GM12865 (cell line): ENCODE data around the gene RAP1GAP2.

Experiments used
- DNase-seq: peaks from one replicate; pipeline ENCODE4 v3.0.0; 2010; ENCODE audit warnings: low read depth
- H3K4me3 ChIP-seq: 2 replicates; pipeline ENCODE4 v1.5.1; 2011; ENCODE audit warnings: mild to moderate bottlenecking, low read depth, low read length, control low read depth
- TF ChIP-seq, protein P1 (sequence below): IDR thresholded peaks from 2 replicates; pipeline ENCODE4 v1.5.1; 2011; ENCODE audit warnings: low read length, control low read depth, low read depth, inconsistent platforms; ENCODE audit not compliant: insufficient read depth; ENCODE audit errors: missing control alignments

RAP1GAP2 gene

DNA sequence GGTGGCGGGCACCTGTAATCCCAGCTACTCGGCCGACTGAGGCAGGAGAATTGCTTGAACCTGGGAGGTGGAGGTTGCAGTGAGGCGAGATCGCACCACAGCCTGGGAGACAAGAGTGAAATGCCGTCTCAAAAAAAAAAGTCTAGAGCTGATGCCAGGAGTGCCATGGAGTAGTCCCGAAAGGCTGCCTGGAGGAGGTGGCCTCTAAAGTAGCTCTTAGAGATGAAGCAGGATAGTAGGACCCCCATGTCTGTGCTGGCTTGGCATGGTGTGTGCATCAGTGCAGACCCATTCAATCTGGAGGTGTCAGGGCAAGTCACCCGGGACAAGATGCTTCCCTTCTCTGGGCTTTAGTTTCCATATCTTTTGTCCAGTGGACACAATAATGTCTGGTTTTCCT is 6.3 kb downstream of the RAP1GAP2 start:
- DNase-seq, result no peak
- TF ChIP-seq, protein P1, sequence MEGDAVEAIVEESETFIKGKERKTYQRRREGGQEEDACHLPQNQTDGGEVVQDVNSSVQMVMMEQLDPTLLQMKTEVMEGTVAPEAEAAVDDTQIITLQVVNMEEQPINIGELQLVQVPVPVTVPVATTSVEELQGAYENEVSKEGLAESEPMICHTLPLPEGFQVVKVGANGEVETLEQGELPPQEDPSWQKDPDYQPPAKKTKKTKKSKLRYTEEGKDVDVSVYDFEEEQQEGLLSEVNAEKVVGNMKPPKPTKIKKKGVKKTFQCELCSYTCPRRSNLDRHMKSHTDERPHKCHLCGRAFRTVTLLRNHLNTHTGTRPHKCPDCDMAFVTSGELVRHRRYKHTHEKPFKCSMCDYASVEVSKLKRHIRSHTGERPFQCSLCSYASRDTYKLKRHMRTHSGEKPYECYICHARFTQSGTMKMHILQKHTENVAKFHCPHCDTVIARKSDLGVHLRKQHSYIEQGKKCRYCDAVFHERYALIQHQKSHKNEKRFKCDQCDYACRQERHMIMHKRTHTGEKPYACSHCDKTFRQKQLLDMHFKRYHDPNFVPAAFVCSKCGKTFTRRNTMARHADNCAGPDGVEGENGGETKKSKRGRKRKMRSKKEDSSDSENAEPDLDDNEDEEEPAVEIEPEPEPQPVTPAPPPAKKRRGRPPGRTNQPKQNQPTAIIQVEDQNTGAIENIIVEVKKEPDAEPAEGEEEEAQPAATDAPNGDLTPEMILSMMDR, result no peak

GRCh38 chr17:2803386-2803785 is 7.1 kb downstream of the RAP1GAP2 start:
- no peak overlapping the region for H3K4me3 ChIP-seq
- no peak for DNase-seq
- TF ChIP-seq, protein P1, result no peak

More for the DNA sequence above, 6.3 kb downstream of the RAP1GAP2 start:
- H3K4me3 ChIP-seq, result no peak overlapping the region

GRCh38 chr17:2803971-2804370 is 7.7 kb downstream of the RAP1GAP2 start:
- TF ChIP-seq, protein P1, result no peak
- DNase-seq, result no peak
- no peak overlapping the region for H3K4me3 ChIP-seq

- H3K4me3 ChIP-seq, result no peak overlapping the region
- TF ChIP-seq, protein P1, result no peak
- no peak for DNase-seq
Observed at GRCh38 chr17:2804912-2805311, 8.7 kb downstream of the RAP1GAP2 start.

GRCh38 chr17:2805961-2806360 is 9.7 kb downstream of the RAP1GAP2 start:
- DNase-seq, result no peak
- TF ChIP-seq, protein P1, result no peak
- no peak overlapping the region for H3K4me3 ChIP-seq

DNA sequence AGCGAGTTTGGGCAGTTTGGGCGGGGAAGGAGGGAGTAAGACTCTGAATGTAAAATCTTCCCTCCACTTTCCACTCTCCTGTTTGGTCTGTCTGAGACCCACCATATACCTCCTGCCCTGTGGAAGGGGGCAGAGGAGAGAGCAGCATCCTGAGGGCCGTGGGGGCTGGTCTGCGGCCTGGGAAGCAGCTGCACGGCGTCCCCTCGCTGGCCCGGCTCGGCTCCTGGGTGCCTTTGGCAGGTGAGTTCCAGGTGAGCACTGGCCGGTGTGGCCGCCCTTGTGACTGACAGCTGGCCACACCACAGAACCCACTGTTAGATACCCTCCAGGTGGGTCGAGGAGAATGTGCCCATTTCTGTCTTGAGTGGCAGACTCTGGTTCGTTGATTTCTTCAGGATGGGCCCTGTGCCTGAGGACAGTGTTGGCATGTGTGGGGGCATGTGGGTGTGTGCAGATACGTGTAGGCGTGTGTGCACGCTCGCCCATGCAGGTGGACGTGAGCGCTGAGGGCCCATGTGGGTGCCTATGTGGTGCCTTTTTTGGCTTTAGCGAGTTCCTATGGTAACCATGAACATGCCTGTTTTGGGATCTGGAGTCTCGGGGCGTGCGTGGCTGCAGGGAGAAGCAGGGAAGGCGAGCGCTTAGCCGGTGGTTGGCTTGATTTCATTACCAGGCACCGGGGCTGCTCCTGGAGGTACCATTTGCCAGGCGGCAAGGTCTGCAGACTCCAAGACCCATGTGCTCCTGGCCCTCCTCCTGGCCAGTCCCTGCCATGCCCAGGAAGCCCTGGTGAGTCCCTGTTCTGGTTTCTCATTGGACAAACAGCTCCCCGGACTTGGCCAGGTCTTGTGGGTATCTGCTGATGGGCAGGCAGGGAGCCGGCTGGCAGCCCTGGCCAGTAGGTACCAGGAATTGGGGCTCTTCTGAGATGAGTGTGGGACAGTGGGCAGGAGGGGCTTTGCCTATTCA is 12.4 kb downstream of the RAP1GAP2 start:
- TF ChIP-seq, protein P1, result no peak
- DNase-seq, result no peak
- H3K4me3 ChIP-seq, result no peak overlapping the region
